Erythroblast (primary cell): ENCODE results near the gene RNF212.

Experiments
- GATA1 ChIP-seq: IDR thresholded peaks from 2 replicates; pipeline ENCODE4 v1.6.1; 2011; ENCODE audit warnings: low read depth, mild to moderate bottlenecking, control low read depth, low read length, moderate library complexity
- POLR2A ChIP-seq: IDR thresholded peaks from 2 replicates; pipeline ENCODE4 v1.6.1; 2011; ENCODE audit warnings: mild to moderate bottlenecking, low read length

GRCh38 chr4:1152290-1152689 is 38.9 kb upstream of the RNF212 start:
- TF ChIP-seq POLR2A: no peak
- no peak for TF ChIP-seq GATA1
